ENCODE results near the gene MCAT.

Gene MCAT

GRCh38 chr22:43160497-43161126 is 17.4 kb upstream of the MCAT start:
- no peaks in the 10 kb centered on the region for H3K9me3 ChIP-seq (ENCODE audit: control insufficient read depth, insufficient read depth, low read length)
- H3K27me3 ChIP-seq (ENCODE audit: control insufficient read depth, insufficient read depth, low read length), result no peaks in the 10 kb centered on the region
- H3K27ac ChIP-seq (ENCODE audit: low read depth, low read length), result no peak overlapping the region
- H3K9ac ChIP-seq (ENCODE audit: low read depth, low read length), result no peak overlapping the region
- H3K4me3 ChIP-seq (ENCODE audit: low read depth, low read length), result no peak overlapping the region
- no peaks in the 10 kb centered on the region for H3K36me3 ChIP-seq (ENCODE audit: control insufficient read depth, insufficient read depth, low read length)
- H3K4me1 ChIP-seq (ENCODE audit: control insufficient read depth, insufficient read depth, low read length), result no peaks in the 10 kb centered on the region; the same call in 1 of the 2 replicates

GRCh38 chr22:43159484-43160178 is 16.4 kb upstream of the MCAT start:
- H3K9me3 ChIP-seq (ENCODE audit: control insufficient read depth, insufficient read depth, low read length), result no peaks in the 10 kb centered on the region
- H3K27ac ChIP-seq (ENCODE audit: low read depth, low read length), result no peak overlapping the region
- no peak overlapping the region for H3K4me3 ChIP-seq (ENCODE audit: low read depth, low read length)
- H3K36me3 ChIP-seq (ENCODE audit: control insufficient read depth, insufficient read depth, low read length), result no peaks in the 10 kb centered on the region
- H3K4me1 ChIP-seq (ENCODE audit: control insufficient read depth, insufficient read depth, low read length), result no peaks in the 10 kb centered on the region; the same call in 1 of the 2 replicates
- no peaks in the 10 kb centered on the region for H3K27me3 ChIP-seq (ENCODE audit: control insufficient read depth, insufficient read depth, low read length)
- no peak overlapping the region for H3K9ac ChIP-seq (ENCODE audit: low read depth, low read length)

DNA sequence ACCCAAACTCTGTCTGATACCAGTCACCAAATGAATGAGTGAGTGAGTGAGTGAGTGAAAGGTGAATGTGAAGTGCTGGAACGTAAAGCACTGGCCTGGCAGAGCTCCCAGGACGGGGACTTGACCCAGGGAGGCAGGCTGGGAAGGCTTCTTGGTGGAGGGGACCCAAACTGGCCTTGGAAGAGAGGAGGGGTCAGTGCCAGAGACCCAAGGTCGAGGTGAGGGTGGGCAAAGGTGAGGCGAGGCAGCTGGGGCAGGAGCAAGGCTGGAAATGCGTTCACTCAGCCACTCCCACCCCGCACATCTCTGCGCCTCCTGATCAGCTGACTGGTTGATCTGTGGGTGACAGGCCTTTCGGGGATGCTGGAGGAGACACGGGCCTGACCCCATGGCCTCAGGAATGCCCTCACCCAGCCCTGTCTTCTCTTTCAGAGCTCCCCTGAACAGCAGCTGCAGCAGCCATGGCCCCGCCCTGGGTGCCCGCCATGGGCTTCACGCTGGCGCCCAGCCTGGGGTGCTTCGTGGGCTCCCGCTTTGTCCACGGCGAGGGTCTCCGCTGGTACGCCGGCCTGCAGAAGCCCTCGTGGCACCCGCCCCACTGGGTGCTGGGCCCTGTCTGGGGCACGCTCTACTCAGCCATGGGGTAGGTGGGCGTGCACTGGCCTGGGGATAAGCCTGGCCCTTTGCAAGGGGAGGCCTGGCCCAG is 15.7 kb upstream of the MCAT start:
- Histone ChIP-seq H3K9ac (ENCODE audit: low read depth, low read length) (no peak overlapping the region), H3K27me3 (ENCODE audit: control insufficient read depth, insufficient read depth, low read length) (no peaks in the 10 kb centered on the region), H3K9me3 (ENCODE audit: control insufficient read depth, insufficient read depth, low read length) (no peaks in the 10 kb centered on the region), H3K4me1 (ENCODE audit: control insufficient read depth, insufficient read depth, low read length) (no peaks in the 10 kb centered on the region; the same call in 1 of the 2 replicates), H3K36me3 (ENCODE audit: control insufficient read depth, insufficient read depth, low read length) (no peaks in the 10 kb centered on the region), H3K27ac (ENCODE audit: low read depth, low read length) (no peak overlapping the region), H3K4me3 (ENCODE audit: low read depth, low read length) (no peak overlapping the region)

DNA sequence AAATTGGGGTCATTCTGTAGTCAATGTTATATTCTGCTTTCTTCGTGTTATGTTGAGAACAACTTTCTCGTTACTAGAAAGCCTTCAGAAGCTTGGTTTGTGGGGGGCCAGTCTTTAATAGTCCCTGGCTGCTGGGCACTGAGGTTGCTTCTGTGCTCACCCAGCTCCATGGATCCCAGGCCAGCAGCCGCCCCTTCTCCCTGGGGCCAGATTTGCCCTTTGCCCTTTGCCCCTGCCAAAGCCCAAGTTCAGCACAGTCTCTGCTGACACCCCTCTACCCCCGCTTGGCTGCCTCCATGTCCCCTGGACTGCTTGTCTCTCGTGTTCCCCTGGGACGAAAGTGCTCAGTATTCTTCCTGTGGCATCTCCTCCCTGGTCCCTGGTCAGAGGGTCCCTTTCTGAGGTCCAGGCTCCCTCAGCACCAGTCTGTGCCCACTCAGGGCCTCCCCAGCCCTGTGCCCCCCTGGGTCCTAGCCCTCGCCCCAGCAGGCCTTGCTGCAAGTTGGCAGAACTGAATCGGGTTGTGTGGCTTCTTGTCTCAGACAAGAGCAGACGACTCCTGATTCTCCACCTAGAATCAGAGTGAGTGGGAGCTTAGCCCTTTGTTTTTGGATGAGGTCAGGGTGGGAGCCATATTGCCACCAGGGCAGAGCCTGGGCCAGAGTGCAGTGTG is 14.8 kb upstream of the MCAT start:
- Histone ChIP-seq H3K36me3 (ENCODE audit: control insufficient read depth, insufficient read depth, low read length) (no peaks in the 10 kb centered on the region), H3K9ac (ENCODE audit: low read depth, low read length) (no peak overlapping the region), H3K27ac (ENCODE audit: low read depth, low read length) (no peak overlapping the region), H3K27me3 (ENCODE audit: control insufficient read depth, insufficient read depth, low read length) (no peaks in the 10 kb centered on the region), H3K9me3 (ENCODE audit: control insufficient read depth, insufficient read depth, low read length) (no peaks in the 10 kb centered on the region), H3K4me3 (ENCODE audit: low read depth, low read length) (no peak overlapping the region), H3K4me1 (ENCODE audit: control insufficient read depth, insufficient read depth, low read length) (no peaks in the 10 kb centered on the region; the same call in 1 of the 2 replicates)

DNA sequence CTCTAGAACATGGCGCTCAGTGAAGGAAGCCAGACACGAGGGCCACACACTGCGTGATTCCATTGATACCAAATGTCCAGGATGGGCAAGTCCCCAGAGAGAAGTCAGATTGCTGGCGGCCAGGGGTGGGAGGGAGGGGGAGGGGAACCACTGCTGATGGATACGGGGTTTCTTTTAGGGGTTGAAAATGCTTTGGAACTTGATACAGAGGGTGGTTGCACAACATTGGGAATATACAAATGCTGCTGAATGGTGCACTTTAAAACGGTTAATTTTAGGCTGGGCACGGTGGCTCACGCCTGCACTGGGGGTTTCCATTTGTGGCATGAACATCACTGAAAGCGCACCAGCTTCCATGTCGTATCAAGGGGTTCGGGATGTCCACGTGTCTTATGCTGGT is 13.2 kb upstream of the MCAT start:
- peaks cover 3% of the 10 kb centered on the region; the same call in 1 of the 2 replicates for H3K27me3 ChIP-seq (ENCODE audit: control insufficient read depth, insufficient read depth, low read length)
- peaks cover 7% of the 10 kb centered on the region; the same call in 1 of the 2 replicates for H3K4me1 ChIP-seq (ENCODE audit: control insufficient read depth, insufficient read depth, low read length)
- no peak overlapping the region for H3K4me3 ChIP-seq (ENCODE audit: low read depth, low read length)
- no peaks in the 10 kb centered on the region for H3K36me3 ChIP-seq (ENCODE audit: control insufficient read depth, insufficient read depth, low read length)
- no peak overlapping the region for H3K27ac ChIP-seq (ENCODE audit: low read depth, low read length)
- H3K9ac ChIP-seq (ENCODE audit: low read depth, low read length), result no peak overlapping the region
- no peaks in the 10 kb centered on the region for H3K9me3 ChIP-seq (ENCODE audit: control insufficient read depth, insufficient read depth, low read length)

- H3K4me3 ChIP-seq (ENCODE audit: low read depth, low read length), result no peak overlapping the region
Observed at GRCh38 chr22:43155789-43156188, 12.6 kb upstream of the MCAT start.

GRCh38 chr22:43154887-43155536 is 11.8 kb upstream of the MCAT start:
- Histone ChIP-seq H3K9me3 (ENCODE audit: control insufficient read depth, insufficient read depth, low read length) (no peaks in the 10 kb centered on the region), H3K9ac (ENCODE audit: low read depth, low read length) (no peak overlapping the region), H3K36me3 (ENCODE audit: control insufficient read depth, insufficient read depth, low read length) (no peaks in the 10 kb centered on the region), H3K27ac (ENCODE audit: low read depth, low read length) (no peak overlapping the region), H3K4me1 (ENCODE audit: control insufficient read depth, insufficient read depth, low read length) (peaks cover 7% of the 10 kb centered on the region; the same call in 1 of the 2 replicates), H3K27me3 (ENCODE audit: control insufficient read depth, insufficient read depth, low read length) (peaks cover 8% of the 10 kb centered on the region; the same call in 1 of the 2 replicates), H3K4me3 (ENCODE audit: low read depth, low read length) (no peak overlapping the region)

More at GRCh38 chr22:43155789-43156188, 12.6 kb upstream of the MCAT start:
- no peaks in the 10 kb centered on the region for H3K9me3 ChIP-seq (ENCODE audit: control insufficient read depth, insufficient read depth, low read length)
- H3K36me3 ChIP-seq (ENCODE audit: control insufficient read depth, insufficient read depth, low read length), result no peaks in the 10 kb centered on the region
- no peak overlapping the region for H3K27ac ChIP-seq (ENCODE audit: low read depth, low read length)
- H3K27me3 ChIP-seq (ENCODE audit: control insufficient read depth, insufficient read depth, low read length), result peaks cover 6% of the 10 kb centered on the region; the same call in 1 of the 2 replicates
- peaks cover 7% of the 10 kb centered on the region; the same call in 1 of the 2 replicates for H3K4me1 ChIP-seq (ENCODE audit: control insufficient read depth, insufficient read depth, low read length)
- H3K9ac ChIP-seq (ENCODE audit: low read depth, low read length), result no peak overlapping the region

GRCh38 chr22:43153899-43154298 is 10.7 kb upstream of the MCAT start:
- peaks cover 8% of the 10 kb centered on the region; the same call in 1 of the 2 replicates for H3K27me3 ChIP-seq (ENCODE audit: control insufficient read depth, insufficient read depth, low read length)
- H3K9ac ChIP-seq (ENCODE audit: low read depth, low read length), result no peak overlapping the region
- H3K9me3 ChIP-seq (ENCODE audit: control insufficient read depth, insufficient read depth, low read length), result no peaks in the 10 kb centered on the region
- no peak overlapping the region for H3K27ac ChIP-seq (ENCODE audit: low read depth, low read length)
- H3K4me3 ChIP-seq (ENCODE audit: low read depth, low read length), result no peak overlapping the region
- peaks cover 7% of the 10 kb centered on the region; the same call in 1 of the 2 replicates for H3K4me1 ChIP-seq (ENCODE audit: control insufficient read depth, insufficient read depth, low read length)
- H3K36me3 ChIP-seq (ENCODE audit: control insufficient read depth, insufficient read depth, low read length), result no peaks in the 10 kb centered on the region

- H3K36me3 ChIP-seq (ENCODE audit: control insufficient read depth, insufficient read depth, low read length), result no peaks in the 10 kb centered on the region
- H3K4me3 ChIP-seq (ENCODE audit: low read depth, low read length), result peak overlapping the region; percentile 59; the same call in 1 of the 2 replicates
- H3K4me1 ChIP-seq (ENCODE audit: control insufficient read depth, insufficient read depth, low read length), result peaks cover 7% of the 10 kb centered on the region; the same call in 1 of the 2 replicates
- H3K27ac ChIP-seq (ENCODE audit: low read depth, low read length), result no peak overlapping the region
- no peaks in the 10 kb centered on the region for H3K9me3 ChIP-seq (ENCODE audit: control insufficient read depth, insufficient read depth, low read length)
- peaks cover 8% of the 10 kb centered on the region; the same call in 1 of the 2 replicates for H3K27me3 ChIP-seq (ENCODE audit: control insufficient read depth, insufficient read depth, low read length)
- no peak overlapping the region for H3K9ac ChIP-seq (ENCODE audit: low read depth, low read length)
Observed at GRCh38 chr22:43152357-43153071, 9.3 kb upstream of the MCAT start.

GRCh38 chr22:43152003-43152356 is 8.8 kb upstream of the MCAT start:
- Histone ChIP-seq H3K27ac (ENCODE audit: low read depth, low read length) (no peak overlapping the region), H3K4me1 (ENCODE audit: control insufficient read depth, insufficient read depth, low read length) (peaks cover 7% of the 10 kb centered on the region; the same call in 1 of the 2 replicates), H3K36me3 (ENCODE audit: control insufficient read depth, insufficient read depth, low read length) (no peaks in the 10 kb centered on the region), H3K9me3 (ENCODE audit: control insufficient read depth, insufficient read depth, low read length) (no peaks in the 10 kb centered on the region), H3K27me3 (ENCODE audit: control insufficient read depth, insufficient read depth, low read length) (peaks cover 8% of the 10 kb centered on the region; the same call in 1 of the 2 replicates), H3K4me3 (ENCODE audit: low read depth, low read length) (peak overlapping the region; percentile 59; the same call in 1 of the 2 replicates), H3K9ac (ENCODE audit: low read depth, low read length) (no peak overlapping the region)

All from HUES48 (cell line).